Activated CD4-positive, alpha-beta memory T cell treated with anti-CD3 and anti-CD28 coated beads, Interleukin-2, amount 10 ng/mL, durations not matched to agents 7 days and 5 days (primary cell): ENCODE measurements around the gene SLC11A2. TPM values are rescaled to one million over a fixed set of nuclear protein-coding genes. Genes with fewer than 3 reads are reported as not detected.
"Not testable (repeated sequence)": the region's sequence is repeated elsewhere in the genome, so short reads cannot be mapped to it uniquely, and the experiment has no call there.

Source experiments
- CTCF ChIA-PET: fragments of 350-600 bp; sonication (Branson Sonifier 250); formaldehyde crosslinking; loops from one replicate; lab custom pipeline; 2021; ENCODE audit warnings: antibody characterized with exemption, inconsistent platforms; lab: Charles Lee
- POLR2A ChIA-PET: fragments of 350-600 bp; sonication (Branson Sonifier 250); formaldehyde crosslinking; loops from one replicate; lab custom pipeline; 2021; ENCODE audit warnings: antibody characterized with exemption; lab: Charles Lee
- DNase-seq: peaks from one replicate; pipeline ENCODE4 v3.0.0-alpha.2; 2020
- H3K27ac Mint-ChIP-seq: one replicate; pipeline ENCODE4 v1.8.0; 2021; ENCODE audit warnings: mild to moderate bottlenecking, mixed read lengths
- H3K27me3 Mint-ChIP-seq: one replicate; pipeline ENCODE4 v1.8.0; 2021; ENCODE audit warnings: mixed read lengths
- H3K36me3 Mint-ChIP-seq: one replicate; pipeline ENCODE4 v1.8.0; 2021; ENCODE audit warnings: low read depth, mixed read lengths
- H3K4me1 Mint-ChIP-seq: one replicate; pipeline ENCODE4 v1.8.0; 2021; ENCODE audit warnings: mixed read lengths
- H3K4me3 Mint-ChIP-seq: one replicate; pipeline ENCODE4 v1.8.0; 2021; ENCODE audit warnings: mild to moderate bottlenecking, mixed read lengths
- H3K9me3 Mint-ChIP-seq: one replicate; pipeline ENCODE4 v1.8.0; 2021; ENCODE audit warnings: mixed read lengths
- total RNA-seq, 2 experiments: library from RNA; stranded (reverse); gene quantifications; one replicate each; pipeline ENCODE4 v1.2.3, GENCODE V29; 2021

SLC11A2 gene
- total RNA-seq, 2 experiments from 2014 or later: 35.0 to 36.4 TPM

DNA sequence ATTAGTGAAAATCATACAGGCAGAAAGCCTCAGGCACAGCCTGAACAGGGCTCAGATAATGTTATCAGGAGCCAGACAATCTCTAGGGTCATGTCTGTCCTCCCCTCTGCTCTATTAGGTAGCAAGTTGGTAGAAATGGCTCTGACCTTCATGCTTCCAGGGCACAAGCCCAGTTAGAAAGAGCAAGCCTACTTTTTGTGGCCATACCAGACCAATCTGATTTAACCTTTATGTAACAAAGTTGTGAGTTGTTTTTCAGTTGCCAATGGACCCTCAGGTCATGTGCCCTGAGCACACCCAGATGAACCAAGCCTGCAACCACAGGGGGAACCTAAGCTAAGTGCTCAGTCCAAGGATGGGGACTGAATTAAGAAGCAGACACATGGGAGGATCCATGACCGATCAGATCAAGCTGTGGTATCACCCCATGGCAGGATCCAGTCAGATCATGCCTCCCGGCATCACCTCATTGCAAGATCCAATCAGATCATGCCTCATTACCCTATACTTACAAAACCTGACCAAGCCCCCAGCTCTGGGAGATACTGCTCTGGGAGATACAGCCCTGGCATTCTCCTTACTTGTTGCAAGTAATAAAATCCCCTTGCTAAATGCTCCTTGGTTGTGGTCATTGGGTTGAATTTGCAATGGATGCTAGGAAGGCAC is 92.6 kb downstream of the SLC11A2 start:
- Mint-ChIP-seq H3K4me1 (no peaks in the 10 kb centered on the region), H3K9me3 (peaks cover 6% of the 10 kb centered on the region), H3K4me3 (no peak overlapping the region), H3K27me3 (no peaks in the 10 kb centered on the region), H3K36me3 (peaks cover 6% of the 10 kb centered on the region), H3K27ac (no peak overlapping the region)
- ChIA-PET CTCF (no interaction called here), POLR2A (no interaction called here)
- no peak for DNase-seq

- Mint-ChIP-seq H3K4me3 (no peak overlapping the region), H3K36me3 (peaks cover 6% of the 10 kb centered on the region), H3K27me3 (no peaks in the 10 kb centered on the region), H3K9me3 (peaks cover 6% of the 10 kb centered on the region), H3K27ac (no peak overlapping the region), H3K4me1 (no peaks in the 10 kb centered on the region)
- CTCF ChIA-PET: no interaction called here
- DNase-seq: no peak
- POLR2A ChIA-PET: no interaction called here
These were observed 93.3 kb downstream of the SLC11A2 start for GRCh38 chr12:50932787-50933280.

GRCh38 chr12:50930477-50930876 is 95.7 kb downstream of the SLC11A2 start:
- H3K9me3 Mint-ChIP-seq, H3K4me3 Mint-ChIP-seq, H3K36me3 Mint-ChIP-seq, DNase-seq, H3K27ac Mint-ChIP-seq, POLR2A ChIA-PET, H3K4me1 Mint-ChIP-seq, H3K27me3 Mint-ChIP-seq: not testable (repeated sequence)
- CTCF ChIA-PET: interaction anchor here (1.2 kb wide), 1 partner anchor 49 kb away, joined by 3 read pairs; no protein-coding TSS in a partner anchor

GRCh38 chr12:50929831-50930230 is 96.4 kb downstream of the SLC11A2 start:
- no peaks in the 10 kb centered on the region for H3K4me1 Mint-ChIP-seq
- CTCF ChIA-PET: interaction anchor here (1.2 kb wide), 1 partner anchor 49 kb away, joined by 3 read pairs; no protein-coding TSS in a partner anchor

More at GRCh38 chr12:50929831-50930230, 96.4 kb downstream of the SLC11A2 start:
- no peak overlapping the region for H3K27ac Mint-ChIP-seq
- no peak for DNase-seq
- no peaks in the 10 kb centered on the region for H3K9me3 Mint-ChIP-seq
- H3K27me3 Mint-ChIP-seq: no peaks in the 10 kb centered on the region
- POLR2A ChIA-PET: no interaction called here
- no peaks in the 10 kb centered on the region for H3K36me3 Mint-ChIP-seq
- no peak overlapping the region for H3K4me3 Mint-ChIP-seq

Other genes with a start within 250 kb of the SLC11A2 start
- not detected for gene TMPRSS12, start 183.5 kb downstream of the SLC11A2 start, total RNA-seq
- gene HIGD1C, start 73.8 kb downstream of the SLC11A2 start, total RNA-seq: not detected
- 10 to 100 TPM; 92.1 to 93.9 TPM for gene LETMD1, start 21.9 kb upstream of the SLC11A2 start, total RNA-seq
- gene CSRNP2, start 57.2 kb upstream of the SLC11A2 start, total RNA-seq: 10 to 100 TPM; 14.7 to 16.3 TPM
- 10 to 100 TPM; 34.3 to 35.9 TPM for gene TFCP2, start 146.8 kb upstream of the SLC11A2 start, total RNA-seq
- gene POU6F1, start 191.7 kb upstream of the SLC11A2 start, total RNA-seq: 1 to 10 TPM; 4.1 to 4.8 TPM
- gene DAZAP2, start 212.4 kb upstream of the SLC11A2 start, total RNA-seq: 100 to 1,000 TPM; 247 TPM
- gene SMAGP, start 244.0 kb upstream of the SLC11A2 start, total RNA-seq: 1 to 10 TPM; 1.8 to 3.1 TPM